IMR-90 (cell line): ENCODE data around the gene EDDM13. TPM values are rescaled to one million over a fixed set of nuclear protein-coding genes. Genes with fewer than 3 reads are reported as not detected.

Experiments used
- ATAC-seq: fragments of 200-7000 bp; cut with Tn5 transposase; 2 replicates; pipeline ENCODE4 v1.9.1; 2020; ENCODE audit warnings: low read depth, mild to moderate bottlenecking, moderate library complexity
- BruUV-seq: library from RNA; stranded (reverse); fragments of 400-500 nt; replicated peaks from 2 replicates; lab custom pipeline; 2021; lab: Mats Ljungman, UMichigan
- CTCF ChIA-PET: fragments of 300-600 bp; formaldehyde crosslinking; extraction: SDS; loops from one replicate; lab custom pipeline; 2021; ENCODE audit warnings: antibody characterized with exemption; lab: Yijun Ruan, JAX
- POLR2A ChIA-PET: fragments of 300-600 bp; sonication (Branson Sonifier 250); formaldehyde crosslinking; loops from one replicate; lab custom pipeline; 2022; ENCODE audit warnings: antibody characterized with exemption; ENCODE audit not compliant: unreplicated experiment; lab: Charles Lee
- DNase-seq: peaks from one replicate; pipeline ENCODE4 v3.0.0; 2013
- H2AFZ ChIP-seq: replicated peaks from 2 replicates; pipeline ENCODE3; 2013; ENCODE audit warnings: low read length, mild to moderate bottlenecking; ENCODE audit not compliant: poor library complexity
- H2AK5ac ChIP-seq: 2 replicates; pipeline ENCODE4 v1.6.1; 2013; ENCODE audit warnings: low read depth, low read length, inconsistent platforms
- H2AK9ac ChIP-seq: replicated peaks from 2 replicates; pipeline ENCODE3; 2013; ENCODE audit warnings: mild to moderate bottlenecking, low read depth, low read length, moderate library complexity; ENCODE audit not compliant: poor library complexity
- H2BK120ac ChIP-seq: 2 replicates; pipeline ENCODE4 v1.6.1; 2013; ENCODE audit warnings: low read depth, low read length, inconsistent platforms
- H2BK15ac ChIP-seq: 3 replicates; pipeline ENCODE4 v1.6.1; 2013; ENCODE audit warnings: low read depth, low read length, inconsistent platforms
- H2BK20ac ChIP-seq: 2 replicates; pipeline ENCODE4 v1.6.1; 2013; ENCODE audit warnings: low read depth, mild to moderate bottlenecking, inconsistent platforms, low read length, moderate library complexity
- H2BK5ac ChIP-seq: 2 replicates; pipeline ENCODE4 v1.6.1; 2013; ENCODE audit warnings: mild to moderate bottlenecking, low read depth, low read length, inconsistent platforms; ENCODE audit not compliant: poor library complexity, severe bottlenecking
- H3K14ac ChIP-seq: replicated peaks from 2 replicates; pipeline ENCODE4 v1.6.1; 2013; ENCODE audit warnings: low read depth, low read length, inconsistent platforms
- H3K18ac ChIP-seq: 2 replicates; pipeline ENCODE4 v1.6.1; 2013; ENCODE audit warnings: low read depth, low read length, control low read depth
- H3K23ac ChIP-seq: 2 replicates; pipeline ENCODE4 v1.6.1; 2013; ENCODE audit warnings: low read depth, low read length, inconsistent platforms
- H3K27ac ChIP-seq: 2 replicates; pipeline ENCODE4 v1.5.1; 2013; ENCODE audit warnings: mild to moderate bottlenecking, control low read depth, low read length; ENCODE audit not compliant: insufficient read depth
- H3K27me3 ChIP-seq: 2 replicates; pipeline ENCODE4 v1.6.1; 2013; ENCODE audit warnings: low read length; ENCODE audit not compliant: control insufficient read depth, insufficient read depth
- H3K36me3 ChIP-seq: 2 replicates; pipeline ENCODE4 v1.6.1; 2013; ENCODE audit warnings: low read length, mixed read lengths; ENCODE audit not compliant: control insufficient read depth, insufficient read depth
- H3K4ac ChIP-seq: 2 replicates; pipeline ENCODE4 v1.6.1; 2013; ENCODE audit warnings: low read depth, low read length, inconsistent platforms
- H3K4me1 ChIP-seq: 2 replicates; pipeline ENCODE4 v1.6.1; 2013; ENCODE audit warnings: low read length, mixed read lengths; ENCODE audit not compliant: control insufficient read depth, insufficient read depth
- H3K4me2 ChIP-seq: 2 replicates; pipeline ENCODE4 v1.6.1; 2013; ENCODE audit warnings: low read depth, mild to moderate bottlenecking, control low read depth, low read length, moderate library complexity
- H3K4me3 ChIP-seq: 2 replicates; pipeline ENCODE4 v1.5.1; 2013; ENCODE audit warnings: low read depth, mild to moderate bottlenecking, control low read depth, low read length, moderate library complexity; ENCODE audit not compliant: insufficient read depth
- H3K56ac ChIP-seq: 2 replicates; pipeline ENCODE4 v1.6.1; 2013; ENCODE audit warnings: low read length, inconsistent platforms; ENCODE audit not compliant: insufficient read depth; ENCODE audit errors: extremely low read depth
- H3K79me1 ChIP-seq, 2 experiments: 2 replicates each; pipeline ENCODE4 v1.6.1; 2013; ENCODE audit warnings: low read length in 2 of 2, inconsistent platforms in 1 of 2, low read depth in 1 of 2
- H3K9ac ChIP-seq: 2 replicates; pipeline ENCODE4 v1.6.1; 2013; ENCODE audit warnings: low read depth, low read length, control low read depth
- H3K9me1 ChIP-seq: 2 replicates; pipeline ENCODE4 v1.6.1; 2013; ENCODE audit warnings: low read length, inconsistent platforms; ENCODE audit not compliant: insufficient read depth
- H3K9me3 ChIP-seq: 2 replicates; pipeline ENCODE4 v1.6.1; 2013; ENCODE audit warnings: low read length; ENCODE audit not compliant: control insufficient read depth, insufficient read depth
- H4K20me1 ChIP-seq: 2 replicates; pipeline ENCODE4 v1.6.1; 2013; ENCODE audit warnings: low read length, inconsistent platforms; ENCODE audit not compliant: insufficient read depth
- H4K5ac ChIP-seq: 2 replicates; pipeline ENCODE4 v1.6.1; 2013; ENCODE audit warnings: mild to moderate bottlenecking, low read depth, low read length, control low read depth
- H4K8ac ChIP-seq, 2 experiments: 2 replicates each; pipeline ENCODE4 v1.6.1; 2013; ENCODE audit warnings: low read depth in 2 of 2, low read length in 2 of 2, control low read depth in 1 of 2, inconsistent platforms in 1 of 2
- H4K91ac ChIP-seq: 2 replicates; pipeline ENCODE4 v1.6.1; 2013; ENCODE audit warnings: low read depth, low read length, inconsistent platforms; ENCODE audit not compliant: insufficient read depth
- CHD1 ChIP-seq: IDR thresholded peaks from 2 replicates; pipeline ENCODE4 v1.6.1; 2012; ENCODE audit warnings: low read depth, low read length, improper control_type of control experiment
- MAZ ChIP-seq: IDR thresholded peaks from 2 replicates; pipeline ENCODE4 v1.6.1; 2012; ENCODE audit warnings: low read depth, mild to moderate bottlenecking, low read length, improper control_type of control experiment, moderate library complexity, borderline replicate concordance
- RAD21 ChIP-seq: IDR thresholded peaks from 2 replicates; pipeline ENCODE4 v1.6.1; 2012; ENCODE audit warnings: low read length, improper control_type of control experiment
- SMC3 ChIP-seq: fragments of 150-350 bp; IDR thresholded peaks from 2 replicates; pipeline ENCODE4 v1.6.1; 2016; ENCODE audit warnings: low read depth, mild to moderate bottlenecking, antibody characterized with exemption, low read length, moderate library complexity
- WGBS, 2 experiments: methylation state at CpG; one replicate each; pipeline versions ENCODE4 v1.1.5 to v1.1.7; 2013; ENCODE audit warnings: missing lambda C conversion rate in 2 of 2; ENCODE audit not compliant: insufficient read length in 1 of 2; ENCODE audit errors: extremely low coverage in 2 of 2; 5-methylcytosine and 5-hydroxymethylcytosine counted together
- dilution Hi-C: fragments of 300-500 bp; cut with HindIII; formaldehyde crosslinking; loops from one replicate; pipeline ENCODE4 v1.14.3; 2018; ENCODE audit warnings: low sequenced_read_pairs; ENCODE audit not compliant: unreplicated experiment
- in situ Hi-C: fragments of 300-500 bp; cut with MboI; formaldehyde crosslinking; loops from 3 replicates; pipeline ENCODE4 v1.14.3; 2019; ENCODE audit warnings: low sequenced_read_pairs, inconsistent platforms, mixed read lengths
- intact Hi-C: fragments of 100-400 bp; cut with micrococcal nuclease; formaldehyde crosslinking; loops from 2 replicates; pipeline ENCODE4 v1.10.0; 2022
- polyA plus RNA-seq, 3 experiments: library from polyadenylated mRNA; depleted of rRNA; stranded (reverse); fragments of >200 nt; gene quantifications; 2 replicates each; pipeline ENCODE4 v1.2.3, GENCODE V29; 2012; ENCODE audit warnings: low replicate concordance in 1 of 3
- total RNA-seq: library from RNA; depleted of rRNA; stranded (reverse); fragments of >200 nt; gene quantifications from 2 replicates; pipeline ENCODE4 v1.2.3, GENCODE V29; 2012
- TF ChIP-seq, protein P1 (sequence below): conservative IDR thresholded peaks from 2 replicates; pipeline ENCODE4 v1.5.1; 2012; ENCODE audit warnings: mild to moderate bottlenecking, low read depth, low read length, improper control_type of control experiment

Gene EDDM13
- total and polyA plus RNA-seq, 2 of the 4 experiments (the other 2 are of a cell fraction), result not detected

DNA sequence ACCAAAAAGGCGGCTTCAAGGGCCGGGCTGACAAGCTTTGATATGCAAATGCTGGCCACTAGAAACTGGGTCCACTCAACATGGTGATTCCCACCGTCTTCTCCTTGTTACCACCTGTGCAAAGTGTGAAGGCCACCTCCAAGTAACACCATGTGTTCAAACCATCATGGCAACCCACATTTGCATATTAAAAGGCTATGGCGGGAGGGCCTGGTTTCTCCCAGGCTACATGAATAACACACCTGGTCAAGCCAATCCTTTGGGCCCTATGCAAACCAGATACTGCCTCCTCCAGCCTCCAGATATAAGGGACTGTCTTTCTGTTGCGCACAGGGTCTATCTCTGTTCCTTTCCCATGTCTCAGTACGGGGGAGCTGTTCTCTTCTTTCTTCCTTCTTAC, 78.7 kb downstream of the EDDM13 start:
- no peak overlapping the region for H3K4me2 ChIP-seq
- H4K8ac ChIP-seq, result no peak overlapping the region
- H3K56ac ChIP-seq, result no peak overlapping the region
- ChIA-PET POLR2A (no interaction called here), CTCF (no interaction called here)
- peaks cover 4% of the 10 kb centered on the region; the same call in 1 of the 2 replicates for H3K9me3 ChIP-seq
- no peak overlapping the region for H2AFZ ChIP-seq
- H2BK20ac ChIP-seq, result no peak overlapping the region
- no peak overlapping the region for H3K4ac ChIP-seq
- BruUV-seq, result no TSS peak
- DNase-seq (no peak), ATAC-seq (no peak)
- H3K79me1 ChIP-seq, result no peaks in the 10 kb centered on the region
- dilution Hi-C loops, result no loop called here
- no peak overlapping the region for H3K27ac ChIP-seq
- no peak overlapping the region for H2AK5ac ChIP-seq
- TF ChIP-seq RAD21 (no peak), MAZ (no peak), SMC3 (no peak), CHD1 (no peak)
- TF ChIP-seq, protein P1, sequence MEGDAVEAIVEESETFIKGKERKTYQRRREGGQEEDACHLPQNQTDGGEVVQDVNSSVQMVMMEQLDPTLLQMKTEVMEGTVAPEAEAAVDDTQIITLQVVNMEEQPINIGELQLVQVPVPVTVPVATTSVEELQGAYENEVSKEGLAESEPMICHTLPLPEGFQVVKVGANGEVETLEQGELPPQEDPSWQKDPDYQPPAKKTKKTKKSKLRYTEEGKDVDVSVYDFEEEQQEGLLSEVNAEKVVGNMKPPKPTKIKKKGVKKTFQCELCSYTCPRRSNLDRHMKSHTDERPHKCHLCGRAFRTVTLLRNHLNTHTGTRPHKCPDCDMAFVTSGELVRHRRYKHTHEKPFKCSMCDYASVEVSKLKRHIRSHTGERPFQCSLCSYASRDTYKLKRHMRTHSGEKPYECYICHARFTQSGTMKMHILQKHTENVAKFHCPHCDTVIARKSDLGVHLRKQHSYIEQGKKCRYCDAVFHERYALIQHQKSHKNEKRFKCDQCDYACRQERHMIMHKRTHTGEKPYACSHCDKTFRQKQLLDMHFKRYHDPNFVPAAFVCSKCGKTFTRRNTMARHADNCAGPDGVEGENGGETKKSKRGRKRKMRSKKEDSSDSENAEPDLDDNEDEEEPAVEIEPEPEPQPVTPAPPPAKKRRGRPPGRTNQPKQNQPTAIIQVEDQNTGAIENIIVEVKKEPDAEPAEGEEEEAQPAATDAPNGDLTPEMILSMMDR, result no peak
- WGBS, 2 experiments, result 41% methylated on average over 2 of the region's 6 CpGs; no CpG with 5 or more reads in 1 of the 2 experiments
- H3K9me1 ChIP-seq, result no peaks in the 10 kb centered on the region
- H3K4me1 ChIP-seq, result no peaks in the 10 kb centered on the region
- no peak overlapping the region for H4K5ac ChIP-seq
- no peak overlapping the region for H2BK120ac ChIP-seq
- in situ Hi-C loops, result no loop called here
- H2BK5ac ChIP-seq, result no peak overlapping the region
- no peaks in the 10 kb centered on the region for H3K36me3 ChIP-seq
- no peaks in the 10 kb centered on the region for H3K27me3 ChIP-seq
- no peak overlapping the region for H3K9ac ChIP-seq
- no peak overlapping the region for H4K91ac ChIP-seq
- no peak overlapping the region for H3K23ac ChIP-seq
- H3K4me3 ChIP-seq, result no peak overlapping the region
- no peak overlapping the region for H3K18ac ChIP-seq
- H2BK15ac ChIP-seq, result no peak overlapping the region
- intact Hi-C loops, result no loop called here
- H4K20me1 ChIP-seq, result no peaks in the 10 kb centered on the region
- H3K14ac ChIP-seq, result no peak overlapping the region
- no peak overlapping the region for H2AK9ac ChIP-seq
